Osteoblast (primary cell): ENCODE data around the gene GAB2. TPM values are rescaled to one million over a fixed set of nuclear protein-coding genes. Genes with fewer than 3 reads are reported as not detected.

Experiments
- DNase-seq: peaks from one replicate; pipeline ENCODE4 v3.0.0; 2011; ENCODE audit warnings: low spot score, mixed read lengths; ENCODE audit not compliant: insufficient read length; ENCODE audit errors: missing footprints
- H2AFZ ChIP-seq: 2 replicates; pipeline ENCODE4 v1.6.0; 2011; ENCODE audit warnings: mild to moderate bottlenecking, low read length
- H3K27ac ChIP-seq: 2 replicates; pipeline ENCODE4 v1.5.1; 2011; ENCODE audit warnings: mild to moderate bottlenecking, low read depth, low read length, moderate library complexity
- H3K27me3 ChIP-seq: 2 replicates; pipeline ENCODE4 v1.6.0; 2012; ENCODE audit warnings: mild to moderate bottlenecking, control low read depth, inconsistent platforms, low read length, moderate library complexity; ENCODE audit not compliant: insufficient read depth
- H3K36me3 ChIP-seq: 2 replicates; pipeline ENCODE4 v1.5.1; 2011; ENCODE audit warnings: mild to moderate bottlenecking, low read length, control low read depth, moderate library complexity; ENCODE audit not compliant: insufficient read depth
- H3K4me1 ChIP-seq: 2 replicates; pipeline ENCODE4 v1.5.1; 2011; ENCODE audit warnings: mild to moderate bottlenecking, low read length, control low read depth, moderate library complexity; ENCODE audit not compliant: insufficient read depth
- H3K4me2 ChIP-seq: 2 replicates; pipeline ENCODE4 v1.6.0; 2011; ENCODE audit warnings: mild to moderate bottlenecking, low read length; ENCODE audit not compliant: insufficient read depth
- H3K4me3 ChIP-seq: fragments of 200-600 bp; sonication (generic); 3 replicates; pipeline ENCODE4 v1.5.1; 2012; ENCODE audit warnings: mild to moderate bottlenecking, low read length, inconsistent platforms; ENCODE audit not compliant: insufficient read depth
- H3K79me2 ChIP-seq: 2 replicates; pipeline ENCODE4 v1.6.0; 2012; ENCODE audit warnings: mild to moderate bottlenecking, low read length, control low read depth, inconsistent platforms; ENCODE audit not compliant: insufficient read depth
- H3K9me3 ChIP-seq: 2 replicates; pipeline ENCODE4 v1.5.1; 2011; ENCODE audit warnings: low read depth, low read length, control low read depth
- H4K20me1 ChIP-seq: 2 replicates; pipeline ENCODE4 v1.6.0; 2012; ENCODE audit warnings: mild to moderate bottlenecking, low read length, control low read depth; ENCODE audit not compliant: insufficient read depth
- CTCF ChIP-seq: IDR thresholded peaks from 2 replicates; pipeline ENCODE4 v1.5.1; 2011; ENCODE audit warnings: mild to moderate bottlenecking, low read depth, low read length, moderate library complexity; ENCODE audit errors: extremely low read depth
- total RNA-seq: library from RNA; depleted of rRNA; stranded (reverse); fragments of >200 nt; gene quantifications from 2 replicates; pipeline ENCODE4 v1.2.3, GENCODE V29; 2012

Gene GAB2
- total RNA-seq, 1 donor = 18.5 TPM

- no peaks in the 10 kb centered on the region for H3K36me3 ChIP-seq
- no peak overlapping the region for H3K4me2 ChIP-seq
- no peak overlapping the region for H3K27ac ChIP-seq
- no peaks in the 10 kb centered on the region for H3K79me2 ChIP-seq
- H3K27me3 ChIP-seq = no peaks in the 10 kb centered on the region
- DNase-seq = peak; percentile 89
- H3K4me3 ChIP-seq = no peak overlapping the region
- no peak overlapping the region for H2AFZ ChIP-seq
- no peaks in the 10 kb centered on the region for H4K20me1 ChIP-seq
- H3K4me1 ChIP-seq = peaks cover 13% of the 10 kb centered on the region
- H3K9me3 ChIP-seq = no peaks in the 10 kb centered on the region
- no peak for TF ChIP-seq CTCF
Observed at GRCh38 chr11:78460471-78460870, 42.9 kb upstream of the GAB2 start.

- H3K4me2 ChIP-seq = no peak overlapping the region
- H3K27me3 ChIP-seq = no peaks in the 10 kb centered on the region
- no peak for TF ChIP-seq CTCF
- no peak overlapping the region for H3K27ac ChIP-seq
- no peak overlapping the region for H3K4me3 ChIP-seq
- H2AFZ ChIP-seq = no peak overlapping the region
- no peaks in the 10 kb centered on the region for H3K79me2 ChIP-seq
- no peaks in the 10 kb centered on the region for H3K36me3 ChIP-seq
- DNase-seq = no peak
- no peaks in the 10 kb centered on the region for H3K9me3 ChIP-seq
- H3K4me1 ChIP-seq = peaks cover 13% of the 10 kb centered on the region
- H4K20me1 ChIP-seq = no peaks in the 10 kb centered on the region
Observed at GRCh38 chr11:78459738-78460137, 42.1 kb upstream of the GAB2 start.

DNA sequence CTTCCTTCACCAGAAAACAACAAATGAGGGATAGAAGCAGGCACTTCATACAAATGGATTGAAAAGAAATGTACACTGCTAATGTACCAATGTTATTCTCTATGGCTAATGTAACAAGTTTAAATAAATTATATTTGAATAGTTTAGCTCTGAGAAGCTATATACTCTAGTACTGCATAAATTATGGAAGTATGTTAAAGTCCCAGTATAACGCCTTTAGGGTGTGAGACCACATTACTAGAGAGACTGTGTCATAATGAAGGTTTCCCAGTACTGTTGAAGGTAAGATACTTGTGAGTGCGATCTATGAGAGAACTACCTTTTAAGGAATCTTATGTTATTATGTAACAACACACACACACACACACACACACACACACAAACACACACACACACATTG lies 39.8 kb upstream of the GAB2 start:
- H3K27ac ChIP-seq = no peak overlapping the region
- no peaks in the 10 kb centered on the region for H3K79me2 ChIP-seq
- no peak overlapping the region for H3K4me3 ChIP-seq
- TF ChIP-seq CTCF = no peak
- H3K27me3 ChIP-seq = no peaks in the 10 kb centered on the region
- no peak overlapping the region for H3K4me2 ChIP-seq
- no peak overlapping the region for H2AFZ ChIP-seq
- DNase-seq = no peak
- H3K9me3 ChIP-seq = no peaks in the 10 kb centered on the region
- H3K4me1 ChIP-seq = peaks cover 13% of the 10 kb centered on the region
- no peaks in the 10 kb centered on the region for H3K36me3 ChIP-seq
- no peaks in the 10 kb centered on the region for H4K20me1 ChIP-seq

- no peaks in the 10 kb centered on the region for H3K9me3 ChIP-seq
- no peak overlapping the region for H3K27ac ChIP-seq
Observed at GRCh38 chr11:78453140-78453935, 35.7 kb upstream of the GAB2 start.

More at GRCh38 chr11:78453140-78453935, 35.7 kb upstream of the GAB2 start:
- Histone ChIP-seq H3K79me2 (no peaks in the 10 kb centered on the region), H2AFZ (no peak overlapping the region), H3K4me3 (no peak overlapping the region), H4K20me1 (no peaks in the 10 kb centered on the region), H3K4me2 (no peak overlapping the region), H3K27me3 (no peaks in the 10 kb centered on the region), H3K36me3 (no peaks in the 10 kb centered on the region), H3K4me1 (no peaks in the 10 kb centered on the region)
- TF ChIP-seq CTCF = no peak
- DNase-seq = no peak
